Psoas muscle (tissue), 8 donors: ENCODE data around the gene PLPP3. TPM values are rescaled to one million over a fixed set of nuclear protein-coding genes. Genes with fewer than 3 reads are reported as not detected.

Experiments
- ATAC-seq, 4 donors: fragments of 200-7000 bp; cut with Tn5 transposase; one replicate each; pipeline ENCODE4 v1.9.1; 2020; ENCODE audit warnings: moderate library complexity in 3 of 4, mild to moderate bottlenecking in 2 of 4
- DNase-seq, 2 donors: peaks; one replicate each; pipeline ENCODE4 v3.0.0-alpha.2; 2020
- H3K27ac ChIP-seq: fragments of 200-600 bp; one replicate; pipeline ENCODE4 v1.8.0; 2022
- H3K27me3 ChIP-seq, 3 donors: fragments of 200-600 bp in 1 of 3; one replicate each; pipeline versions ENCODE4 v1.6.1 to v1.8.0; 2013 to 2022; ENCODE audit warnings: low read length in 2 of 3, mild to moderate bottlenecking in 2 of 3, moderate library complexity in 1 of 3; ENCODE audit not compliant: insufficient read depth in 3 of 3
- H3K36me3 ChIP-seq, 2 donors: fragments of 200-600 bp in 1 of 2; one replicate each; pipeline versions ENCODE4 v1.6.1 to v1.8.0; 2013 to 2022; ENCODE audit warnings: low read depth in 1 of 2, mild to moderate bottlenecking in 1 of 2, moderate library complexity in 1 of 2; ENCODE audit not compliant: insufficient read depth in 1 of 2
- H3K4me1 ChIP-seq: fragments of 200-600 bp; one replicate; pipeline ENCODE4 v1.8.0; 2022
- H3K4me3 ChIP-seq: fragments of 200-600 bp; one replicate; pipeline ENCODE4 v1.8.0; 2022; ENCODE audit warnings: mild to moderate bottlenecking
- H3K9me3 ChIP-seq: fragments of 200-600 bp; one replicate; pipeline ENCODE4 v1.8.0; 2022
- CTCF ChIP-seq: fragments of 200-600 bp; IDR thresholded peaks from one replicate; pipeline ENCODE4 v1.8.0; 2022; ENCODE audit warnings: antibody characterized with exemption
- WGBS, 3 donors: extraction: QIAGEN DNeasy Blood & Tissue Kit; methylation state at CpG; one replicate each; pipeline versions ENCODE4 v1.1.6 to v1.1.7; 2013; 5-methylcytosine and 5-hydroxymethylcytosine counted together
- intact Hi-C, 2 donors: fragments of 100-400 bp; cut with DNase I; formaldehyde crosslinking; loops; one replicate each; pipeline versions ENCODE4 v1.11.0 to v1.14.2; 2022
- polyA plus RNA-seq, 3 donors: library from polyadenylated mRNA; stranded (reverse); fragments of 200-250 nt; gene quantifications; one replicate each; pipeline ENCODE4 v1.2.3, GENCODE V29; 2013
- total RNA-seq, 4 donors: library from RNA; stranded (reverse); fragmentation: NEBNext Ultra II Directional in 2 of 4; extraction: Animal tissue kit (Norgen Biotek cat#: 25700) in 2 of 4; gene quantifications; one replicate each; pipeline versions ENCODE4 v1.2.1 to v1.2.4, GENCODE V29; 2021 to 2023
- donor health status: healthy with polysubstance abuse.
- donor health status: DM: no; HTN: no; CAD: no; lungs with moderate emphysema.
- donor health status: Bipolar disorder and iron deficiency.
- donor health status: healthy.
- donor health status: DM: yes; HTN: yes; CAD: no.
- donor health status: DM: no; HTN: no; CAD: no.
- donor health status: DM: no; HTN: no; CAD: no.
- donor health status: DM: yes; HTN: yes; CAD: no.

PLPP3 gene
- total and polyA plus RNA-seq, 7 donors: 35.5 to 69.1 (median 46.3) TPM

- Histone ChIP-seq H3K4me1 (peaks cover 62% of the 10 kb centered on the region), H3K4me3 (peak overlapping the region; percentile 24), H3K9me3 (no peaks in the 10 kb centered on the region), H3K36me3 (no peaks in the 10 kb centered on the region), H3K27me3 (no peaks in the 10 kb centered on the region), H3K27ac (no peak overlapping the region)
- no peak for TF ChIP-seq CTCF
- 9 to 26% (median 16%) methylated on average over 4 of the region's 4 CpGs for WGBS, 3 donors
- intact Hi-C loops: no loop called here
- DNase-seq (no peak), ATAC-seq (no peak)
Measured at GRCh38 chr1:56573311-56573710, 6.1 kb downstream of the PLPP3 start.

GRCh38 chr1:56572334-56573050 lies 6.9 kb downstream of the PLPP3 start:
- no peak for ATAC-seq
- intact Hi-C loops: no loop called here
- 57 to 60% (median 57%) methylated on average over 4 of the region's 4 CpGs for WGBS, 3 donors
- DNase-seq: no peak
- Histone ChIP-seq H3K27ac (no peak overlapping the region), H3K4me3 (peak overlapping the region; percentile 24), H3K9me3 (no peaks in the 10 kb centered on the region), H3K4me1 (peaks cover 62% of the 10 kb centered on the region), H3K27me3 (no peaks in the 10 kb centered on the region), H3K36me3 (no peaks in the 10 kb centered on the region)
- TF ChIP-seq CTCF: no peak

DNA sequence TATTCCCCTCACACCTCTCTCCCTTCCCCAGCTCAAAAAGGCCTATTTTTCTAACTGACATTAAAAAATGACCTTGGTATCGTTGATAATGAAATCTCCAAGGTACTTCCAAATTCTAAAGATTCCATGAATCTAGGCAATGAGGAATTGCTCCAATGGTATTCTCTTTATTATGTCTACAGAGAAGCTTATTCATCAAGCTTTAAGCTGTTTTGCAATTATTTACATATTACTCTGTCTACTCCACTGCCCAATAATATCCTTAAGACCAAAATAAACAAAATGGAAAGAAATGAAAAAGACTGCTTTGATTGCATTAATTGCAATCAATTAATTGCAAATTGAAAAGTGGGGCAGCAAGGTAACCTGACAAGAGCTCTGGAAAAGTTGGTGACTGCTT lies 7.9 kb downstream of the PLPP3 start:
- Histone ChIP-seq H3K4me3 (no peak overlapping the region), H3K9me3 (no peaks in the 10 kb centered on the region), H3K36me3 (no peaks in the 10 kb centered on the region), H3K4me1 (peaks cover 61% of the 10 kb centered on the region), H3K27me3 (no peaks in the 10 kb centered on the region), H3K27ac (no peak overlapping the region)
- intact Hi-C loops: no loop called here
- ATAC-seq: no peak
- DNase-seq: no peak
- 37 to 74% (median 52%) methylated on average over 1 of the region's 1 CpG for WGBS, 3 donors
- no peak for TF ChIP-seq CTCF

GRCh38 chr1:56570924-56571372 lies 8.4 kb downstream of the PLPP3 start:
- peaks cover 61% of the 10 kb centered on the region for H3K4me1 ChIP-seq

More at GRCh38 chr1:56570924-56571372, 8.4 kb downstream of the PLPP3 start:
- Histone ChIP-seq H3K27me3 (no peaks in the 10 kb centered on the region), H3K9me3 (no peaks in the 10 kb centered on the region), H3K36me3 (no peaks in the 10 kb centered on the region), H3K4me3 (no peak overlapping the region), H3K27ac (no peak overlapping the region)
- DNase-seq (no peak), ATAC-seq (peak; percentile 46 to 83 (median 73))
- 21 to 30% (median 25%) methylated on average over 5 of the region's 5 CpGs for WGBS, 3 donors
- TF ChIP-seq CTCF: no peak
- intact Hi-C loops: no loop called here
